CD4-positive, alpha-beta T cell treated with Interleukin-15 for 4 hours (primary cell): ENCODE measurements around the gene NUP205.
"Not testable (repeated sequence)": the region's sequence is repeated elsewhere in the genome, so short reads cannot be mapped to it uniquely, and the experiment has no call there.

Experiments
- DNase-seq: peaks from one replicate; pipeline ENCODE4 v3.0.0-alpha.2; 2020; ENCODE audit warnings: low spot score

NUP205 gene

GRCh38 chr7:135666846-135667245 lies 109.1 kb downstream of the NUP205 start:
- DNase-seq: no peak

GRCh38 chr7:135667626-135668025 lies 109.9 kb downstream of the NUP205 start:
- not testable (repeated sequence) for DNase-seq

DNA sequence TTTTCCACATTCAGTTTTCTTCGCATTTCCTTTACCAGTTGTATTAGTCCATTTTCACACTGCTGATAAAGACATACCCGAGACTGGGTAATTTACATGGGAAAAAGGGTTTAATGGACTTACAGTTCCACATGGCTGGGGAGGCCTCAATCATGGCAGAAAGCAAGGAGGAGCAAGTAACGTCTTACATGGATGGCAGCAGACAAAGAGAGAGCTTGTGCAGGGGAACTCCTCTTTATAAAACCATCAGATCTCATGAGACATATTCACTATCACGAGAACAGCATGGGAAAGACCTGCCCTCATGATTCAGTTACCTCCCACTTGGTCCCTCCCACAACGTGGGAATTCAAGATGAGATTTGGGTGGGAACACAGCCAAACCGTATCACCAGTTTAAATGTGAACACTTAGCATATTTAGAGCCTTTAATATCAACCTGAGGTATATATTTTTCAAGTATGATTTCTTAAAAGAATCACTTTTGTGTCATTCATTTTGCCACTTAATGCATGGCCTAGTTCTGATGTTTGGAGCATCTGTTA lies 111.2 kb downstream of the NUP205 start:
- not testable (repeated sequence) for DNase-seq

- no peak for DNase-seq
These were observed 112.1 kb downstream of the NUP205 start for GRCh38 chr7:135669774-135670173.

GRCh38 chr7:135670179-135670578 lies 112.5 kb downstream of the NUP205 start:
- DNase-seq: no peak

GRCh38 chr7:135672560-135673359 lies 115.0 kb downstream of the NUP205 start:
- no peak for DNase-seq

GRCh38 chr7:135673360-135673706 lies 115.6 kb downstream of the NUP205 start:
- no peak for DNase-seq

GRCh38 chr7:135678612-135679575 lies 121.2 kb downstream of the NUP205 start:
- no peak for DNase-seq

DNA sequence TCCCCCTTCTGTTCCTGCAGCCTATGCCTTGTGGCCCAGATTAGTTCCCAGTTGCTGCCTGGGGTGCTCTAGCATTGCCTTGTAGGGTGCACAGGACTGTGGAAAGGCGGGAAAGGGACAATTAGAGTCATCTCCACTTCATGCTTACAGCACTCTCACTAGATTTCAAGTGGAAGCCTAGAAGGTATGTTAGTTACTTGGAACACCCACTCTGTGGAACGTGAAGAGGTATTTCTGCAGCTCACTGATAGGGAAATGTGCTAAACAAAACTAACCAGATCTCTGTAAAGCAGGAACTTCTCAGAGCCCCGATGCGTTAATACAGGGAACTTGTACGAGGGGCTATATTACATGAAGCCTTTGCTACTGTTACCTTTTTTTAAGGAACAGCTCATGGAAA lies 124.0 kb downstream of the NUP205 start:
- no peak for DNase-seq

GRCh38 chr7:135682191-135682590 lies 124.5 kb downstream of the NUP205 start:
- no peak for DNase-seq

DNA sequence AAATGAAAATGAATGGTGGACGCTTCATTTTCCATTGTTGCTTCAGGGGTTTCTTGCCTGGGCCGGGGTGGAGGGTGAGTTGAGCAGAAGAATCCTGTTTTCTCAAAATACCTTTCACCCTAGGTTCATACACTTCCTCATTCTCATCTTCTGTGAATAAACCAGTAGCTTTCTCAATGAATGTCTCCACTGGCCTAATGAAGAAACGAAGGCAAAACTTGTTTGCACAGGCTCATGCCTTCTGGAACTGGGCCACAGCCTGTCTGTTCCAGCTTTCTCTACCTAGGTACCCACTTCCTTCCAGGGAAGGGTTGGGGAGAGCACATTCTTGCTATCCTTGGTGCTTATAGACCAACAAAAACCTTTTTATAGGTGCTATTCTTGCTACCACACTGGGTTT lies 125.9 kb downstream of the NUP205 start:
- no peak for DNase-seq

- no peak for DNase-seq
These were observed 126.4 kb downstream of the NUP205 start for GRCh38 chr7:135684136-135684535.

DNA sequence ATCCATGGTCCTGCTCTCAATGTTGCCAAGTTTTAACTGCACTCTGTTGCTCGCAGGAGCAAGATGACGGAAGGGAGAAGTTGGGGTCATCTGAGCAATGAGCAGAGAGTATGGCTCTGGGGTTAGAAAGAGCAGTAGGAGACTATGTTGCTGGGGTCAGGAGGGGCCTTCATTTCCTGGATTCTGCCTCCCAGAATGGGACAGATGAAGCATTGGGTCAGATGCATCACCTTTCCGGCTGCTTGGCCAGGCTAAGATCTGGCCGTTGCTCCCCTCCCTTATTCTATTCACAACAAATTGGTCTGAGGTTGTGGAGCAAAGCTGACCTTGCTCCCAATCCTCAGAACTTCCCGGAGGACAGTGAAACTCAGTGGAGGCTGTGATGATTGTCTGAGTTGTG lies 127.0 kb downstream of the NUP205 start:
- DNase-seq: no peak

DNA sequence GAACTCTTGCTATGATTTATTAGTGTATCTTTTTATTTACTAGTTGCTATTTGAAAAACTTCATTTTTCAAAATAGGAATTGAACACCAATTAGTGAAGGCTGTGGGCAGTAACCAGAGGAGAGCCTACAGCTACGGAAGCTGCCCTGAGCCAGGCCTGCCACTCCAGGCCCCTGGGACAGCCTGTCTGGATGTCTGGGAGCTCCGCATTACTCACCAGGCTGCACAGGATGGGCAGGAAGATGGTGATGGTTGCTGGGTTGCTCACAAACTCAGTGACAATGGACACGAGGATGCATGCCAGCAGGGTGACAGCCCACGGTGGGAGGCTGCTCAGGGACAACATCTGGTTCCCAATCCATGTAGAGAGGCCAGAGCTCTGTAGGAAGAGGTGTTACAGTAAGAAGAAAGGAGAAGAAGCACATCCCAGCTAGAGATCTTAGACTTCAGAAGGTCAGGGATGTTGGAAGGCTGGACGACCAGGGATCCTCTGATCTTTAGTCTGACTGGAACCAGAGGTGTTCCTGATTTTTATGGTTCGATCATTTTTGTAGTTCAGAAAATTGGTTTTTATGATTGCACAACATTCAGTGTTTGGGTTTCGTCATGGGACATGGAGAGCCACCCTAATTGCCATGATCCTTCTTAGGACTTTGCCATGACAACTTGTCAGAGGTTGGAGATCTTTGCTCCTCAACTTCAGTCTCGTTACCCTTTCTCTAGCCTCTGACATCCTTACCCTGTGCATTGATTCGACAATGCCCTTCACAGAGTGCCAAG lies 127.8 kb downstream of the NUP205 start:
- DNase-seq: no peak

DNA sequence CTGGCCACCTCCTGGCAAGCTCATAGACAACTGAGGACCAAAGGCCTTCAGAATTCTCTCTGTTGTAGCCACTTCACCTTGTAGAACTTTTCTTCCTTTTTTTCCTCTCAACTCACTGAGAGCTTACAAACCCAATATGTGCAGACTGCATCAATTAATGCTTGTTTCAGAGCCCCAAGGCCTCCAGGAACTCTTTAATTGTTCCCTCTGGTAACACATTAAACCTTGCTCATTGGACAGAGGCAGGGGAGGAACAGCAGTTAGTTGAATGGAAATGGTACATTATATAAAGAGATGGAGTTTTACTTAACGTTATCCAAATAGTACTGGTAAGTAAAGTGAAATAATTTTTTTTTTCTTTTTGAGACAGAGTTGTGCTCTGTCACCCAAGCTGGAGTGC lies 129.7 kb downstream of the NUP205 start:
- DNase-seq: no peak

DNA sequence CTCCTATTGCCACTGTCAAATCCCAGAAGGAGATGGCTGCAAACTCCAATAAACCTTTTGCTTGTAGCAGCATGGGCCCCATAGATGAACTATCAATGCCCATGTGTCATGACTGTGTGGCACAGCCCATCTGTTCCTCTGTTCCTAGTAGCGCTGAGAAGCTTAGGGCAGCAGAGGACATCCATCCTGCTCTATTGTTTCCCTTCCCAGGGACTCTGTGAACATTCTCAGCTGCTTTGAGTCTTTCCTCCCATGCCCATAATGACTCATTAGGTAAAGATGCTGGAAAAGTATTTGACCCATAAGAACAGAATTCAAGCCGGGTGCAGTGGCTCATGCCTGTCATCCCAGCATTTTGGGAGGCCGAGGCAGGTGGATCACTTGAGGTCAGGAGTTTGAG lies 132.8 kb downstream of the NUP205 start:
- no peak for DNase-seq

DNA sequence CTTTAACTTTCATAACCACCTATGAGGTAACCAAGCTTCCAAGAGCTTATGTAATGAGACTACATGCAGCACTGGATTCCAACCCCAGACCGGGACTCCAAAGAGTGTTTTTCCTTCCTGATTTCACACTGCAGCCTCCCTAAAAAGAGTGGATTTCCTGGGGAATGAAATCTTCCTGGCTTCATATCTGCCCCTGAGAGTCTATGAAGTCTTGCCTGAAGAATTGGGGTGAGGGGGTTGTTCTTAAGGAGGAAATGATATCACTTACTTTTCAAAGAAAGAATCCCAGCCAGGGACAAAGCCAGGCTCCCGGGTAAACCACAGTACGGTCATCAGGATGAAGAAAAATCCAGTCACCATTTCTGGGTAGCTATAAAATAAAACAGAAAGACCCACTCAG lies 134.3 kb downstream of the NUP205 start:
- DNase-seq: no peak

DNA sequence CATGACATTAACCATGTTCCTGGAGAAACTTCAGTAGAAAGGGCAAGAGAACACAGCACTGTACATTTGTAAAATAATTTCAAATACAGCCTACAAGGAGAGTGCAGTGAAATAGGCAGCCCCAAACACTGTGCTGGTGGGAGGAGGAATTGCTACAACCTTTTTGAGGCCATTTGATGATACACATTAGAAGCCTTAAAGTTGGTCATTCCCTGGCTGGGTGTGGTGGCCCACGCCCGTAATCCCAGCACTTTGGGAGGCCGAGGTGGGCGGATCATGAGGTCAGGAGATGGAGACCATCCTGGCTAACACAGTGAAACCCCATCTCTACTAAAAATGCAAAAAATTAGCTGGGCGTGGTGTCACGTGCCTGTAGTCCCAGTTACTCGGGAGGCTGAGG lies 134.9 kb downstream of the NUP205 start:
- not testable (repeated sequence) for DNase-seq

DNA sequence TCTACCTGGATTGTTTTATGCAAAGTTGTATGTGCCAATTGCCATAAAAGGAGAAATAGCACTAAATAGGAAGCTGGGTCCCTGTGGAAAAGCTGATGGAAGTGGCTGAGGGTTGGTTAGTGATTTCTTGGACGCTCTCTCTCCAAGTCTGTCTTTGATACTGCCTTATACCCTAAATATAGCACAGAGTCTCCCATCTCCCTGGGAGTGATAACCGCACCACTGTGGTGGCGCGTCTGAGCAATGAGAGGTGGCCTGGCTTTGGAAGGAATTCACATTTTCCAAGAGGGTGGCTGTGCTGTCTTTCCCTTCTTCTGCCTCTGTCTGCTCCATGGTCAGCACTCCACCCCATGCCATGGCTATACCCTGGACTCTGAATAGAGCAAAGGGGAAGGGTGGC lies 135.8 kb downstream of the NUP205 start:
- no peak for DNase-seq

DNA sequence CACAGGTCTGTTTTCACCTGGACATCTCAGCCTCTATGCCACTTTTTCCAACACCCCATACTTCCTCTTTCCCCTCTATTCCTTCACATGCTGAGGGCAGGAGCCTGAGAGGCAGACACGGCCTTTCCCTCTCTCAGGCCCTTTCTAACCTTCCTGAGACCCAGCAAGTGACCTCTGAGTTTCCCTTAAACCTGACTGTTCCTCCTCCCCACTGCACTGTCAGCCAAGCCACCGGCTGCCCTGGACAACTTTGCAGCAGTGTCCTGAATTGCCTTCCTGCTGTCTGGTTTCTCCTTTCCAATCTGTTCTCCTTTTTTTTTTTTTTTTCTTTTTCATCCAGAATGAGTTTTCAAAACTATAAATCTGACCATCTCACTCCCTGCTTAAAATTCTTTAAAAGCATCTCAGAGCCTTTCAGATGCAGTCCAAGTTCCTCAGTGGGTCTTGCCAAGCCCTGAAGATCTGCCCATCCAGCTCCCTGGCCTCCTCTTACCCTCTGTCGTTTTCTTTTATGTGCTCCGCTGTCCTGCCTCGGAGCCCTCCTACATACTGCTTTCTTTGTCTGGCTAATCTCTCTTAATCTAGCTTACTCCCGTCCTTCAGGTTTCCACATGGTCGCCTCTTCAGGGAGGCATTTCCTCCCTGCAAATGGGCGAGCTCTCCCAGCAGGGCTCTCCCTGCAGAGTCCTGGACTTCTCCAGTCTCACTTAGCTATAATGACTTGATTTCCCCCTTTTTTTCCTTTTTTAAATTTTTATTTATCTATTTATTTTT lies 139.7 kb downstream of the NUP205 start:
- no peak for DNase-seq
